Stomach (tissue), 4 donors: Measurements from ENCODE around the gene SPACA4.

ENCODE experiments used
- CTCF ChIP-seq, 7 experiments: fragments of 450-650 bp in 4 of 7; fragments of 200-600 bp in 3 of 7; sonication (generic) in 3 of 7; IDR thresholded peaks; one replicate each; pipeline ENCODE4 v1.5.1; 2016 to 2019; ENCODE audit warnings: antibody characterized with exemption in 7 of 7, control low read depth in 2 of 7, mild to moderate bottlenecking in 1 of 7
- POLR2AphosphoS5 ChIP-seq, 3 donors: sonication (generic); formaldehyde crosslinking; IDR thresholded peaks; one replicate each; pipeline ENCODE4 v1.6.1; 2016; ENCODE audit warnings: antibody characterized with exemption in 3 of 3

DNA sequence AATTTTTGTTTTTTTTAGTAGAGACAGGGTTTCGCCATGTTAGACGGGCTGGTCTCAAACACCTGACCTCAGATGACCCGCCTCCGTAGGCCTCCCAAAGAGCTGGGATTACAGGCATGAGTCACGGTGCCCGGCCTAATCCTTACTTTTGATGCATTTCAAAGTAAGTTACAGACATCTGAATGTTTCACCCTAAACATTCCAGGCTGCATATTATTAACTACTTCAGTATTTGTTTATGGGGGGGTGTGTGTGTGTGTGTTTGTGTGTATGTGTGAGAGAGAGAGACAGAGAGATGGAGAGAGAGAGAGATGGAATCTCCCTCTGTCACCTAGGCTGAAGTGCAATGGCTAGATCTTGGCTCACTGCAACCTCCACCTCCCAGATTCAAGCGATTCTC lies 41.5 kb upstream of the SPACA4 start:
- TF ChIP-seq CTCF (IDR thresholded peaks at IDR 0.05) (no peak), POLR2AphosphoS5 (IDR thresholded peaks at IDR 0.05) (no peak)
